HFFc6 (cell line): ENCODE results near the gene PTPN12. TPM values are rescaled to one million over a fixed set of nuclear protein-coding genes. Genes with fewer than 3 reads are reported as not detected.
A peak's percentile ranks its signal among the peaks of the same experiment; 100 is the strongest.

Source experiments
- DNase-seq: peaks from one replicate; pipeline ENCODE4 v3.0.0-alpha.2; 2018
- H3K27ac Mint-ChIP-seq: 2 replicates; pipeline ENCODE4 v1.8.0; 2020; ENCODE audit warnings: mild to moderate bottlenecking, mixed read lengths
- H3K27me3 Mint-ChIP-seq: 2 replicates; pipeline ENCODE4 v1.8.0; 2021; ENCODE audit warnings: mild to moderate bottlenecking, moderate library complexity, mixed read lengths; ENCODE audit not compliant: insufficient read depth
- H3K36me3 Mint-ChIP-seq: 2 replicates; pipeline ENCODE4 v1.8.0; 2021; ENCODE audit warnings: low read depth, mixed read lengths
- H3K4me1 Mint-ChIP-seq: 2 replicates; pipeline ENCODE4 v1.8.0; 2020; ENCODE audit warnings: low read depth, mixed read lengths
- H3K4me3 Mint-ChIP-seq: 2 replicates; pipeline ENCODE4 v1.8.0; 2020; ENCODE audit warnings: mild to moderate bottlenecking, moderate library complexity, mixed read lengths
- H3K9me3 Mint-ChIP-seq: 2 replicates; pipeline ENCODE4 v1.8.0; 2020; ENCODE audit warnings: mild to moderate bottlenecking, mixed read lengths
- CTCF ChIP-seq: fragments of 200-600 bp; sonication (generic); IDR thresholded peaks from 2 replicates; pipeline ENCODE4 v1.5.0; 2021; ENCODE audit warnings: antibody characterized with exemption, mild to moderate bottlenecking
- total RNA-seq, 6 experiments: library from RNA; stranded (reverse); fragmentation: NEBNext Ultra II Directional; extraction: Animal tissue kit (Norgen Biotek cat#: 25700); gene quantifications; 2 replicates in 1 of 6; 3 replicates in 5 of 6; pipeline ENCODE4 v1.2.3, GENCODE V29; 2021

PTPN12 gene
- total RNA-seq, 6 experiments from 2014 or later, result 50.7 to 62.1 (median 56.4) TPM

- TF ChIP-seq CTCF, result peak; percentile 79
- no peaks in the 10 kb centered on the region; the same call in none of the 2 replicates for H3K36me3 Mint-ChIP-seq
- H3K4me1 Mint-ChIP-seq, result no peaks in the 10 kb centered on the region
- DNase-seq, result peak; percentile 49
- no peaks in the 10 kb centered on the region; the same call in 1 of the 2 replicates for H3K27me3 Mint-ChIP-seq
- H3K27ac Mint-ChIP-seq, result no peak overlapping the region
- H3K9me3 Mint-ChIP-seq, result no peaks in the 10 kb centered on the region
- H3K4me3 Mint-ChIP-seq, result no peak overlapping the region
Observed at GRCh38 chr7:77657427-77658224, 120.5 kb downstream of the PTPN12 start.

- H3K36me3 Mint-ChIP-seq, result no peaks in the 10 kb centered on the region; the same call in none of the 2 replicates
- H3K27me3 Mint-ChIP-seq, result no peaks in the 10 kb centered on the region; the same call in 1 of the 2 replicates
- no peak overlapping the region for H3K4me3 Mint-ChIP-seq
- TF ChIP-seq CTCF, result no peak
- H3K27ac Mint-ChIP-seq, result no peak overlapping the region
- no peak for DNase-seq
- H3K4me1 Mint-ChIP-seq, result no peaks in the 10 kb centered on the region
- H3K9me3 Mint-ChIP-seq, result no peaks in the 10 kb centered on the region
Observed at GRCh38 chr7:77658928-77659327, 121.8 kb downstream of the PTPN12 start.

- Mint-ChIP-seq H3K36me3 (no peaks in the 10 kb centered on the region; the same call in 1 of the 2 replicates), H3K4me3 (no peak overlapping the region), H3K4me1 (peaks cover 8% of the 10 kb centered on the region), H3K27ac (no peak overlapping the region), H3K27me3 (no peaks in the 10 kb centered on the region; the same call in 1 of the 2 replicates), H3K9me3 (no peaks in the 10 kb centered on the region)
- no peak for DNase-seq
- no peak for TF ChIP-seq CTCF
Observed at GRCh38 chr7:77661816-77662215, 124.7 kb downstream of the PTPN12 start.

- H3K36me3 Mint-ChIP-seq, result no peaks in the 10 kb centered on the region; the same call in 1 of the 2 replicates
- H3K4me3 Mint-ChIP-seq, result no peak overlapping the region
- TF ChIP-seq CTCF, result no peak
- H3K9me3 Mint-ChIP-seq, result no peaks in the 10 kb centered on the region
- H3K27ac Mint-ChIP-seq, result peak overlapping the region; percentile 25; the same call in 1 of the 2 replicates
- H3K27me3 Mint-ChIP-seq, result no peaks in the 10 kb centered on the region; the same call in 1 of the 2 replicates
- no peak for DNase-seq
- peaks cover 8% of the 10 kb centered on the region for H3K4me1 Mint-ChIP-seq
Observed at GRCh38 chr7:77662869-77663268, 125.8 kb downstream of the PTPN12 start.

GRCh38 chr7:77664715-77665114, 127.6 kb downstream of the PTPN12 start:
- no peaks in the 10 kb centered on the region for H3K9me3 Mint-ChIP-seq
- no peak for DNase-seq
- no peaks in the 10 kb centered on the region; the same call in 1 of the 2 replicates for H3K27me3 Mint-ChIP-seq
- peak overlapping the region; percentile 24 for H3K27ac Mint-ChIP-seq
- H3K4me1 Mint-ChIP-seq, result peaks cover 8% of the 10 kb centered on the region
- H3K4me3 Mint-ChIP-seq, result no peak overlapping the region
- TF ChIP-seq CTCF, result no peak
- no peaks in the 10 kb centered on the region; the same call in 1 of the 2 replicates for H3K36me3 Mint-ChIP-seq
